Adrenal gland (tissue), 12 donors: ENCODE data around the gene SREBF2. TPM values are rescaled to one million over a fixed set of nuclear protein-coding genes. Genes with fewer than 3 reads are reported as not detected.

ENCODE experiments used
- DNase-seq, 7 donors: peaks; one replicate each; pipeline ENCODE4 v3.0.0-alpha.2; 2019 to 2020
- H3K27ac ChIP-seq, 5 donors: fragments of 200-600 bp; sonication (generic) in 4 of 5; 1 replicate in 3 of 5; 2 replicates in 2 of 5; pipeline versions ENCODE4 v1.5.1 to v1.8.0; 2016 to 2020; ENCODE audit warnings: mild to moderate bottlenecking in 1 of 5
- H3K27me3 ChIP-seq: fragments of 200-600 bp; 2 replicates; pipeline ENCODE4 v1.8.0; 2021
- H3K36me3 ChIP-seq, 2 donors: fragments of 200-600 bp; replicated peaks in 1 of 2; 1 replicate in 1 of 2; 2 replicates in 1 of 2; pipeline versions ENCODE4 v1.5.1 to v1.8.0; 2018 to 2022
- H3K4me1 ChIP-seq, 2 donors: fragments of 200-600 bp; replicated peaks in 1 of 2; 1 replicate in 1 of 2; 2 replicates in 1 of 2; pipeline versions ENCODE4 v1.5.1 to v1.8.0; 2018 to 2021
- H3K4me3 ChIP-seq, 4 donors: fragments of 200-600 bp; sonication (generic) in 3 of 4; one replicate each; pipeline ENCODE4 v1.5.1; 2016 to 2018
- H3K9me3 ChIP-seq, 3 donors: fragments of 200-600 bp; sonication (generic) in 1 of 3; replicated peaks in 1 of 3; 1 replicate in 2 of 3; 2 replicates in 1 of 3; pipeline versions ENCODE4 v1.5.1 to v1.8.0; 2016 to 2021
- CTCF ChIP-seq, 6 experiments: fragments of 450-650 bp in 4 of 6; fragments of 200-600 bp in 2 of 6; sonication (generic) in 1 of 6; IDR thresholded peaks; 1 replicate in 5 of 6; 2 replicates in 1 of 6; pipeline versions ENCODE4 v1.5.1 to v1.8.0; 2016 to 2021; ENCODE audit warnings: antibody characterized with exemption in 6 of 6, mild to moderate bottlenecking in 2 of 6, moderate library complexity in 1 of 6
- POLR2A ChIP-seq, 2 donors: fragments of 450-650 bp; IDR thresholded peaks; one replicate each; pipeline ENCODE4 v1.6.1; 2017; ENCODE audit warnings: antibody characterized with exemption in 2 of 2, mild to moderate bottlenecking in 2 of 2, moderate library complexity in 1 of 2
- WGBS, 4 donors: extraction: QIAGEN DNeasy Blood & Tissue Kit in 2 of 4; methylation state at CpG; one replicate each; pipeline versions ENCODE4 v1.1.5 to v1.1.7; 2013 to 2017; 5-methylcytosine and 5-hydroxymethylcytosine counted together
- intact Hi-C, 2 donors: fragments of 100-400 bp; cut with DNase I; formaldehyde crosslinking; loops; one replicate each; pipeline versions ENCODE4 v1.14.1 to v1.15.0; 2022 to 2023
- polyA plus RNA-seq, 3 donors: library from polyadenylated mRNA; stranded (reverse); fragments of 200-250 nt in 2 of 3; fragments of 350-450 nt in 1 of 3; fragmentation: Illumina TruSeq in 1 of 3; extraction: RNeasy Lipid Tissue Mini Kit (QIAGEN cat#74804) in 1 of 3; gene quantifications; one replicate each; pipeline ENCODE4 v1.2.3, GENCODE V29; 2013 to 2014
- total RNA-seq, 9 donors: library from RNA; depleted of rRNA in 4 of 9; stranded (reverse); fragments of >200 nt in 4 of 9; fragments of 120-200 nt in 1 of 9; fragmentation: NEBNext Ultra II Directional in 1 of 9; extraction: Animal tissue kit (Norgen Biotek cat#: 25700) in 1 of 9; gene quantifications; one replicate each; pipeline versions ENCODE4 v1.1.0 to v1.2.4, GENCODE V29; 2013 to 2023
- donor health status: healthy with polysubstance abuse.
- donor health status: Bipolar disorder and iron deficiency.
- donor health status: DM: yes; HTN: yes; CAD: no.
- donor health status: DM: no; HTN: no; CAD: no.
- donor health status: DM: no; HTN: no; CAD: no.
- donor health status: DM: yes; HTN: yes; CAD: no.

Gene SREBF2
- total and polyA plus RNA-seq, 12 donors, result 67.5 to 263 (median 149) TPM

GRCh38 chr22:41915035-41915785, 82.3 kb downstream of the SREBF2 start, which contains the start of gene SHISA8:
Gene SHISA8, minus strand, starts transcription at chr22:41915074. Its CDS starts 407 bp downstream, at chr22:41914667.
- no peaks in the 10 kb centered on the region for H3K36me3 ChIP-seq
- intact Hi-C loops, result no loop called here
- no peak for TF ChIP-seq CTCF (IDR thresholded peaks at IDR 0.05)
- peak; percentile 29 to 48 for TF ChIP-seq POLR2A (IDR thresholded peaks at IDR 0.05)
- H3K4me3 ChIP-seq, result peak within 1 kb of the TSS in 2 of 4 donors; percentile 9 to 79
- no peaks in the 10 kb centered on the region for H3K9me3 ChIP-seq
- H3K27me3 ChIP-seq, result peaks cover 12% of the 10 kb centered on the region
- peak within 1 kb of the TSS in 2 of 5 donors; percentile 18 to 67 for H3K27ac ChIP-seq
- H3K4me1 ChIP-seq, result peaks cover 33 to 49% of the 10 kb centered on the region in 2 donors
- 5 to 16% (median 13%) methylated on average over 4 to 59 of the region's 63 CpGs for WGBS, 4 donors
- DNase-seq, result peak in 6 of 7 donors; percentile 61 to 74 (median 71)

- intact Hi-C loops, result no loop called here
- Histone ChIP-seq H3K27me3 (peaks cover 12% of the 10 kb centered on the region), H3K4me3 (no peak overlapping the region), H3K36me3 (no peaks in the 10 kb centered on the region), H3K27ac (no peak overlapping the region), H3K9me3 (no peaks in the 10 kb centered on the region), H3K4me1 (peaks cover 26 to 49% of the 10 kb centered on the region in 2 donors)
- 73 to 79% (median 76%) methylated on average over 7 to 11 of the region's 11 CpGs for WGBS, 4 donors
- TF ChIP-seq CTCF (IDR thresholded peaks at IDR 0.05), result no peak
- TF ChIP-seq POLR2A (IDR thresholded peaks at IDR 0.05), result no peak
- DNase-seq, result no peak
Observed at GRCh38 chr22:41915786-41916493, 83.0 kb downstream of the SREBF2 start.

GRCh38 chr22:41916745-41917358, 83.9 kb downstream of the SREBF2 start:
- no peak overlapping the region for H3K4me3 ChIP-seq
- H3K36me3 ChIP-seq, result no peaks in the 10 kb centered on the region
- TF ChIP-seq CTCF (IDR thresholded peaks at IDR 0.05) (no peak), POLR2A (IDR thresholded peaks at IDR 0.05) (no peak)
- WGBS, 4 donors, result 73 to 80% (median 75%) methylated on average over 8 to 10 of the region's 10 CpGs
- no peak overlapping the region for H3K27ac ChIP-seq
- DNase-seq, result no peak
- intact Hi-C loops, result no loop called here
- H3K4me1 ChIP-seq, result peaks cover 26 to 45% of the 10 kb centered on the region in 2 donors
- H3K9me3 ChIP-seq, result no peaks in the 10 kb centered on the region
- H3K27me3 ChIP-seq, result peaks cover 12% of the 10 kb centered on the region

GRCh38 chr22:41917375-41917902, 84.5 kb downstream of the SREBF2 start:
- 55 to 71% (median 61%) methylated on average over 5 to 11 of the region's 11 CpGs for WGBS, 4 donors
- Histone ChIP-seq H3K9me3 (no peaks in the 10 kb centered on the region), H3K27ac (peak overlapping the region in 1 of 5 donors; percentile 62), H3K36me3 (no peaks in the 10 kb centered on the region), H3K4me1 (peaks cover 26 to 45% of the 10 kb centered on the region in 2 donors), H3K4me3 (no peak overlapping the region), H3K27me3 (peaks cover 8% of the 10 kb centered on the region)
- DNase-seq, result peak in 1 of 7 donors; percentile 40
- TF ChIP-seq POLR2A (IDR thresholded peaks at IDR 0.05) (no peak), CTCF (IDR thresholded peaks at IDR 0.05) (no peak)
- intact Hi-C loops, result no loop called here
